ENCODE results near the gene ZWILCH.

GRCh38 chr15:66480267-66480666 lies 24.9 kb upstream of the ZWILCH start:
- TF ChIP-seq GATA2 (IDR thresholded peaks at IDR 0.05; ENCODE audit: low read depth, low read length), result no peak
- no peak for TF ChIP-seq GATA3 (IDR thresholded peaks at IDR 0.05; ENCODE audit: low read depth, low read length)
